HEK293 (cell line): ENCODE data around the gene USP38.
"Not testable (repeated sequence)": the region's sequence is repeated elsewhere in the genome, so short reads cannot be mapped to it uniquely, and the experiment has no call there.

Experiments
- CTCF ChIA-PET: fragments of 350-600 bp; formaldehyde crosslinking; extraction: SDS; loops from one replicate; lab custom pipeline; 2021; ENCODE audit warnings: antibody characterized with exemption; lab: Yijun Ruan, JAX
- POLR2A ChIA-PET: fragments of 300-600 bp; formaldehyde crosslinking; extraction: SDS; loops from one replicate; lab custom pipeline; 2020; ENCODE audit warnings: antibody characterized with exemption, inconsistent platforms; lab: Yijun Ruan, JAX
- H3K27ac ChIP-seq: fragments of 200-500 bp; sonication (Bioruptor generic); 2 replicates; pipeline ENCODE4 v1.5.1; 2014; ENCODE audit warnings: low read depth, low read length, control low read depth, inconsistent platforms; ENCODE audit errors: extremely low read depth
- H3K36me3 ChIP-seq, 2 experiments: fragments of 200-500 bp in 1 of 2; sonication (Bioruptor generic) in 1 of 2; 1 replicate in 1 of 2; 2 replicates in 1 of 2; pipeline ENCODE4 v1.5.1; 2014 to 2017; ENCODE audit warnings: inconsistent platforms in 2 of 2, low read length in 2 of 2; ENCODE audit not compliant: control insufficient read depth in 2 of 2, insufficient read depth in 1 of 2
- H3K4me1 ChIP-seq: fragments of 200-500 bp; sonication (Bioruptor generic); 2 replicates; pipeline ENCODE4 v1.5.1; 2014; ENCODE audit warnings: mild to moderate bottlenecking, low read length, inconsistent platforms; ENCODE audit not compliant: control insufficient read depth, insufficient read depth
- H3K4me3 ChIP-seq: 2 replicates; pipeline ENCODE4 v1.5.1; 2011; ENCODE audit warnings: low read depth, mild to moderate bottlenecking, control low read depth, low read length, moderate library complexity
- H3K9me3 ChIP-seq: fragments of 200-500 bp; sonication (Bioruptor generic); 2 replicates; pipeline ENCODE4 v1.5.1; 2014; ENCODE audit warnings: low read depth, low read length, inconsistent platforms; ENCODE audit not compliant: control insufficient read depth, insufficient read depth
- GLI2 ChIP-seq: fragments of 450-650 bp; formaldehyde crosslinking; IDR thresholded peaks from 2 replicates; pipeline ENCODE4; 2017; ENCODE audit warnings: missing biosample characterization, missing genetic modification characterization, low read depth, borderline replicate concordance
- MYNN ChIP-seq: fragments of 450-650 bp; formaldehyde crosslinking; IDR thresholded peaks from 2 replicates; pipeline ENCODE4 v1.5.1; 2016; ENCODE audit warnings: missing biosample characterization, missing genetic modification characterization, borderline replicate concordance
- PRDM6 ChIP-seq: fragments of 450-650 bp; formaldehyde crosslinking; IDR thresholded peaks from 2 replicates; pipeline ENCODE4 v1.5.1; 2017; ENCODE audit warnings: missing biosample characterization, missing genetic modification characterization
- SALL2 ChIP-seq: fragments of 450-650 bp; formaldehyde crosslinking; IDR thresholded peaks from 2 replicates; pipeline ENCODE4 v1.5.0; 2017; ENCODE audit warnings: missing biosample characterization, mild to moderate bottlenecking, missing genetic modification characterization, borderline replicate concordance
- SETDB1 ChIP-seq: IDR thresholded peaks from one replicate; pipeline ENCODE4 v1.6.1; 2017; ENCODE audit warnings: mild to moderate bottlenecking, low read length, moderate library complexity, mixed read lengths; ENCODE audit not compliant: insufficient read length
- TCF7L2 ChIP-seq: IDR thresholded peaks from 2 replicates; pipeline ENCODE4 v1.6.1; 2011; ENCODE audit warnings: low read depth, mild to moderate bottlenecking, inconsistent platforms, low read length, moderate library complexity, borderline replicate concordance
- ZBTB44 ChIP-seq: fragments of 450-650 bp; IDR thresholded peaks from 2 replicates; pipeline ENCODE4 v1.5.1; 2018; ENCODE audit warnings: missing biosample characterization, mild to moderate bottlenecking, missing genetic modification characterization
- ZBTB48 ChIP-seq: fragments of 450-650 bp; formaldehyde crosslinking; IDR thresholded peaks from 2 replicates; pipeline ENCODE4 v1.5.1; 2016; ENCODE audit warnings: missing biosample characterization, missing genetic modification characterization
- ZBTB49 ChIP-seq: fragments of 450-650 bp; formaldehyde crosslinking; IDR thresholded peaks from 2 replicates; pipeline ENCODE4 v1.5.1; 2016; ENCODE audit warnings: missing biosample characterization, missing genetic modification characterization, low read depth
- ZBTB6 ChIP-seq: fragments of 450-650 bp; formaldehyde crosslinking; IDR thresholded peaks from 2 replicates; pipeline ENCODE4 v1.5.1; 2017; ENCODE audit warnings: missing biosample characterization, missing genetic modification characterization
- ZNF133 ChIP-seq: fragments of 450-650 bp; formaldehyde crosslinking; IDR thresholded peaks from 2 replicates; pipeline ENCODE4 v1.5.1; 2016; ENCODE audit warnings: missing biosample characterization, missing genetic modification characterization
- ZNF19 ChIP-seq: fragments of 450-650 bp; formaldehyde crosslinking; IDR thresholded peaks from 2 replicates; pipeline ENCODE4; 2016; ENCODE audit warnings: missing biosample characterization, missing genetic modification characterization, low read depth
- ZNF623 ChIP-seq: fragments of 450-650 bp; formaldehyde crosslinking; IDR thresholded peaks from 2 replicates; pipeline ENCODE4 v1.5.1; 2016; ENCODE audit warnings: missing biosample characterization, missing genetic modification characterization
- ZNF830 ChIP-seq: fragments of 450-650 bp; IDR thresholded peaks from 2 replicates; pipeline ENCODE4 v1.5.0; 2018; ENCODE audit warnings: missing biosample characterization, missing genetic modification characterization, low read depth, mild to moderate bottlenecking, moderate library complexity
- ZSCAN30 ChIP-seq: fragments of 450-650 bp; IDR thresholded peaks from 2 replicates; pipeline ENCODE4 v1.5.1; 2018; ENCODE audit warnings: missing biosample characterization, mild to moderate bottlenecking, missing genetic modification characterization, moderate library complexity
- TF ChIP-seq, protein P1 (sequence below): fragments of 450-650 bp; formaldehyde crosslinking; IDR thresholded peaks from 2 replicates; pipeline ENCODE4 v1.5.1; 2016; ENCODE audit warnings: missing biosample characterization, missing genetic modification characterization
- TF ChIP-seq, protein P2 (sequence below): fragments of 450-650 bp; formaldehyde crosslinking; optimal IDR thresholded peaks from 2 replicates; pipeline ENCODE3; 2016; ENCODE audit warnings: missing biosample characterization, mild to moderate bottlenecking, missing genetic modification characterization
- TF ChIP-seq, protein P3 (sequence below): fragments of 450-650 bp; formaldehyde crosslinking; IDR thresholded peaks from 2 replicates; pipeline ENCODE4 v1.5.1; 2016; ENCODE audit warnings: missing biosample characterization, missing genetic modification characterization, low read depth

USP38 gene

GRCh38 chr4:143267690-143268089 is 83.0 kb downstream of the USP38 start:
- H3K4me1 ChIP-seq, H3K9me3 ChIP-seq, POLR2A ChIA-PET, H3K36me3 ChIP-seq, H3K27ac ChIP-seq, H3K4me3 ChIP-seq: not testable (repeated sequence)
- CTCF ChIA-PET = interaction anchor here (0.6 kb wide), 1 partner anchor 178 kb away, joined by 5 read pairs; no protein-coding TSS in a partner anchor
- peak; percentile 75 for TF ChIP-seq SETDB1

DNA sequence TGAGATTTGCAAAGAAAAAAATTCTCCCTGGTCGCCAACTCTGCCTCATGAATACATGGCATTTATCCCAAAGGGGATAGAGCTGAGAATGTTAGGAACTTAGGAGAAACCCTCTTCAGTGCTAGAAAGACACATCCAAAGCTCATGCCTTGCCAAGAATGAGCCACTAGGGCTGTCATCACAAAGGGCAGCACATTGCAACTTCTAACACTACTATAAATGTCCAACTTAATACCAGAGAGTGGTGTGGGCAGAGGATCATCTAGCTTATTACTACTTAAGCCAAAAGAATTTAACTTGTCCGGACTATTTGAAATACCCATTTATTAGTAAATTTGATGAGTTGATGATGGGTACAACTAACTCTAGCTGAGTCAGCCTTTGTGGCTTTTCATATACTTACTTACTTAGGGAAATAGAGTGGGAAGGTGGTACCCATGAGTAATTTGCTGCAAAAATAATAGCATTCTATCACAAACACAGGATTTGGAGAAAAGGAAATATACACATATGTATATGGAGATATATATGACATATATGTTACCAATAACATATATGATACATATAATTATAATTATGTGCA is 85.6 kb downstream of the USP38 start:
- H3K9me3 ChIP-seq = no peaks in the 10 kb centered on the region
- POLR2A ChIA-PET = no interaction called here
- CTCF ChIA-PET = interaction anchor here (0.6 kb wide), 1 partner anchor 939 kb away, joined by 6 read pairs; no protein-coding TSS in a partner anchor

More for the DNA sequence above, 85.6 kb downstream of the USP38 start:
- Histone ChIP-seq H3K36me3 (no peaks in the 10 kb centered on the region), H3K4me3 (no peak overlapping the region), H3K27ac (no peak overlapping the region), H3K4me1 (no peaks in the 10 kb centered on the region)
- TF ChIP-seq ZSCAN30 (no peak), ZNF133 (tag by site-specific recombination) (no peak), GLI2 (no peak), SALL2 (tag by site-specific recombination) (no peak), ZNF19 (no peak), PRDM6 (tag by site-specific recombination) (no peak), ZBTB6 (tag by site-specific recombination) (no peak), TCF7L2 (no peak), ZBTB44 (tag by site-specific recombination) (no peak), ZBTB48 (tag by site-specific recombination) (no peak), MYNN (tag by site-specific recombination) (no peak), ZBTB49 (tag by site-specific recombination) (no peak), ZNF830 (tag by site-specific recombination) (no peak), ZNF623 (tag by site-specific recombination) (no peak)
- TF ChIP-seq, protein P1, sequence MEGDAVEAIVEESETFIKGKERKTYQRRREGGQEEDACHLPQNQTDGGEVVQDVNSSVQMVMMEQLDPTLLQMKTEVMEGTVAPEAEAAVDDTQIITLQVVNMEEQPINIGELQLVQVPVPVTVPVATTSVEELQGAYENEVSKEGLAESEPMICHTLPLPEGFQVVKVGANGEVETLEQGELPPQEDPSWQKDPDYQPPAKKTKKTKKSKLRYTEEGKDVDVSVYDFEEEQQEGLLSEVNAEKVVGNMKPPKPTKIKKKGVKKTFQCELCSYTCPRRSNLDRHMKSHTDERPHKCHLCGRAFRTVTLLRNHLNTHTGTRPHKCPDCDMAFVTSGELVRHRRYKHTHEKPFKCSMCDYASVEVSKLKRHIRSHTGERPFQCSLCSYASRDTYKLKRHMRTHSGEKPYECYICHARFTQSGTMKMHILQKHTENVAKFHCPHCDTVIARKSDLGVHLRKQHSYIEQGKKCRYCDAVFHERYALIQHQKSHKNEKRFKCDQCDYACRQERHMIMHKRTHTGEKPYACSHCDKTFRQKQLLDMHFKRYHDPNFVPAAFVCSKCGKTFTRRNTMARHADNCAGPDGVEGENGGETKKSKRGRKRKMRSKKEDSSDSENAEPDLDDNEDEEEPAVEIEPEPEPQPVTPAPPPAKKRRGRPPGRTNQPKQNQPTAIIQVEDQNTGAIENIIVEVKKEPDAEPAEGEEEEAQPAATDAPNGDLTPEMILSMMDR (tag by site-specific recombination) = no peak
- TF ChIP-seq, protein P2, sequence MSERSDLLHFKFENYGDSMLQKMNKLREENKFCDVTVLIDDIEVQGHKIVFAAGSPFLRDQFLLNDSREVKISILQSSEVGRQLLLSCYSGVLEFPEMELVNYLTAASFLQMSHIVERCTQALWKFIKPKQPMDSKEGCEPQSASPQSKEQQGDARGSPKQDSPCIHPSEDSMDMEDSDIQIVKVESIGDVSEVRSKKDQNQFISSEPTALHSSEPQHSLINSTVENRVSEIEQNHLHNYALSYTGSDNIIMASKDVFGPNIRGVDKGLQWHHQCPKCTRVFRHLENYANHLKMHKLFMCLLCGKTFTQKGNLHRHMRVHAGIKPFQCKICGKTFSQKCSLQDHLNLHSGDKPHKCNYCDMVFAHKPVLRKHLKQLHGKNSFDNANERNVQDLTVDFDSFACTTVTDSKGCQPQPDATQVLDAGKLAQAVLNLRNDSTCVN = no peak
- TF ChIP-seq, protein P3, sequence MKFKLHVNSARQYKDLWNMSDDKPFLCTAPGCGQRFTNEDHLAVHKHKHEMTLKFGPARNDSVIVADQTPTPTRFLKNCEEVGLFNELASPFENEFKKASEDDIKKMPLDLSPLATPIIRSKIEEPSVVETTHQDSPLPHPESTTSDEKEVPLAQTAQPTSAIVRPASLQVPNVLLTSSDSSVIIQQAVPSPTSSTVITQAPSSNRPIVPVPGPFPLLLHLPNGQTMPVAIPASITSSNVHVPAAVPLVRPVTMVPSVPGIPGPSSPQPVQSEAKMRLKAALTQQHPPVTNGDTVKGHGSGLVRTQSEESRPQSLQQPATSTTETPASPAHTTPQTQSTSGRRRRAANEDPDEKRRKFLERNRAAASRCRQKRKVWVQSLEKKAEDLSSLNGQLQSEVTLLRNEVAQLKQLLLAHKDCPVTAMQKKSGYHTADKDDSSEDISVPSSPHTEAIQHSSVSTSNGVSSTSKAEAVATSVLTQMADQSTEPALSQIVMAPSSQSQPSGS (tag by site-specific recombination) = no peak
